ENCODE data around the gene LETMD1. TPM values are rescaled to one million over a fixed set of nuclear protein-coding genes. Genes with fewer than 3 reads are reported as not detected.
A peak's percentile ranks its signal among the peaks of the same experiment; 100 is the strongest.

Gene LETMD1
- total and polyA plus RNA-seq, 9 of the 15 experiments (the other 6 are each of a cell fraction or from before 2014, with no cell fraction given): 58.7 to 163 (median 75.4) TPM

GRCh38 chr12:51083126-51083833 lies 35.2 kb downstream of the LETMD1 start, which contains the start of gene CSRNP2 (continued):
- TF ChIP-seq ATF6 (CRISPR knock-in tag; IDR thresholded peaks at IDR 0.05) (peak; percentile 79; the same call in 1 of the 2 replicates), ZNF184 (CRISPR knock-in tag; IDR thresholded peaks at IDR 0.05) (peak; percentile 99), ZNF830 (CRISPR knock-in tag; IDR thresholded peaks at IDR 0.05) (no peak), BHLHE40 (IDR thresholded peaks at IDR 0.05; ENCODE audit: low read length) (peak; percentile 68), POLR2H (tag; IDR thresholded peaks at IDR 0.05; ENCODE audit: low read depth) (peak; percentile 97), HDAC3 (IDR thresholded peaks at IDR 0.05; ENCODE audit: borderline replicate concordance, partially characterized antibody) (no peak), PATZ1 (CRISPR knock-in tag; IDR thresholded peaks at IDR 0.05; ENCODE audit: borderline replicate concordance) (no peak), TAF7 (tag; IDR thresholded peaks at IDR 0.05) (peak; percentile 19; the same call in 1 of the 2 replicates), RBBP5 (IDR thresholded peaks at IDR 0.05; ENCODE audit: borderline replicate concordance, insufficient read depth, low read length, poor library complexity, severe bottlenecking) (peak; percentile 29), SIN3A (IDR thresholded peaks at IDR 0.05; ENCODE audit: borderline replicate concordance in 2 of 2, control insufficient read depth in 1 of 2, low read depth in 2 of 2, low read length in 2 of 2) (peak; percentile 43 to 78; a peak in 2 of 4 replicates), ZNF143 (CRISPR knock-in tag; IDR thresholded peaks at IDR 0.05) (peak; percentile 93), ZNF592 (IDR thresholded peaks at IDR 0.05) (peak; percentile 81), CCNT2 (IDR thresholded peaks at IDR 0.05; ENCODE audit: borderline replicate concordance, extremely low read depth, insufficient read length, low read depth, low read length) (peak; percentile 75), CSDE1 (IDR thresholded peaks at IDR 0.05) (peak in 1 of 2 experiments; percentile 31; a peak in 1 of 4 replicates), MBD2 (IDR thresholded peaks at IDR 0.05; ENCODE audit: borderline replicate concordance, low read depth) (peak; percentile 78; the same call in 1 of the 2 replicates), CREB1 (IDR thresholded peaks at IDR 0.05) (peak; percentile 62; the same call in 1 of the 2 replicates), CREB1 (CRISPR knock-in tag; IDR thresholded peaks at IDR 0.05) (peak; percentile 71), CEBPB (tag; IDR thresholded peaks at IDR 0.05) (0 out of 2 replicates have a peak, but pooled peaks have one; percentile 14)

All from K562 (cell line).